ENCODE measurements around the gene INTS11. TPM values are rescaled to one million over a fixed set of nuclear protein-coding genes. Genes with fewer than 3 reads are reported as not detected.
"Not testable (repeated sequence)": the region's sequence is repeated elsewhere in the genome, so short reads cannot be mapped to it uniquely, and the experiment has no call there.

INTS11 gene
- total and polyA plus RNA-seq, 2 donors, result 45.9 to 134 TPM

DNA sequence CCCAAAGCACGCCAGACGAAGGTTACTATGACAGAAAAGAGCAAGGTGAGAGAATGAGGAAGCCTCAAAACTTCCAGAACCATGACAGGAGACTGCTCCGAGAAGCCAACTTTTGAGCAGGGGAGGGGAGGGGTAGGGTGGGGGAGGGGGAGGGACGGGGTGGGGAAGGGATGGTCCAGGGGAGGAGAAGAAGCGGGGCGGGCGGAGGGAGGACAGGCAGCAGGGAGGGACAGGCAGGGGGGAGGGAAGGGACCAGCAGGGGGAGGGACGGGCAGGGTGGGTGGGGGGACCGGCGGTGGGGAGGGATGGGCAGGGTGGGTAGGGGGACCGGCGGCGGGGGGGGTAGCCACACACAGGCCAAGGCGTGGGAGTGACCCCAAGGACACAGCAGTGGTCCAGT lies 2.0 kb downstream of the INTS11 start:
- peaks cover 2% of the 10 kb centered on the region for H3K4me1 ChIP-seq (ENCODE audit: insufficient read depth)
- no peak overlapping the region for H3K27ac ChIP-seq (ENCODE audit: low read depth)
- WGBS, result 82% methylated on average over 14 of the region's 14 CpGs

GRCh38 chr1:1321477-1321876 lies 3.0 kb downstream of the INTS11 start:
- 89% methylated on average over 8 of the region's 8 CpGs for WGBS

More for the DNA sequence above, 2.0 kb downstream of the INTS11 start:
- Histone ChIP-seq H3K4me3 (ENCODE audit: low read depth, low read length) (no peak overlapping the region), H3K36me3 (ENCODE audit: insufficient read depth) (no peaks in the 10 kb centered on the region)
- DNase-seq (ENCODE audit: extremely low spot score), result no peak

GRCh38 chr1:1320666-1321448 lies 3.6 kb downstream of the INTS11 start:
- Histone ChIP-seq H3K4me3 (ENCODE audit: low read depth, low read length) (no peak overlapping the region), H3K36me3 (ENCODE audit: insufficient read depth) (no peaks in the 10 kb centered on the region), H3K27ac (ENCODE audit: low read depth) (no peak overlapping the region), H3K4me1 (ENCODE audit: insufficient read depth) (peaks cover 2% of the 10 kb centered on the region)
- DNase-seq (ENCODE audit: extremely low spot score), result no peak
- 72% methylated on average over 23 of the region's 23 CpGs for WGBS

More at GRCh38 chr1:1321477-1321876, 3.0 kb downstream of the INTS11 start:
- Histone ChIP-seq H3K4me3 (ENCODE audit: low read depth, low read length) (no peak overlapping the region), H3K36me3 (ENCODE audit: insufficient read depth) (no peaks in the 10 kb centered on the region), H3K4me1 (ENCODE audit: insufficient read depth) (peaks cover 2% of the 10 kb centered on the region), H3K27ac (ENCODE audit: low read depth) (no peak overlapping the region)
- DNase-seq (ENCODE audit: extremely low spot score), result no peak

DNA sequence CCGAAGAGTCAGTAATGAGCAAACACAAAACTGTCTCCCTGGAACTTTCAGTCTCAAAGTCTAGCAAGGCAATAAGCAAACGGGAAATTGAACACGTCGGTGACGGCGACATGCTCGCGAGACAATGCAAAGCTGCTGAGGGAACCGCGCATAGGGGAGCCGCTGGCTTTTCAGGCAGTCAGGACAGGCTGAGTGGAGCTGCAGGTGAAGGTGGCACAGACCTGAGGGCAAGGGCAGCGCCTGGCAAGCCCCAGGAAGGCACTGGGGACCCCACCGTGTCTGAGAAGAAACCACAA lies 4.9 kb downstream of the INTS11 start:
- DNase-seq (ENCODE audit: extremely low spot score), result no peak
- H3K4me3 ChIP-seq (ENCODE audit: low read depth, low read length), result no peak overlapping the region
- H3K27ac ChIP-seq (ENCODE audit: low read depth), result no peak overlapping the region
- 87% methylated on average over 13 of the region's 13 CpGs for WGBS
- peaks cover 2% of the 10 kb centered on the region for H3K4me1 ChIP-seq (ENCODE audit: insufficient read depth)
- H3K36me3 ChIP-seq (ENCODE audit: insufficient read depth), result no peaks in the 10 kb centered on the region

DNA sequence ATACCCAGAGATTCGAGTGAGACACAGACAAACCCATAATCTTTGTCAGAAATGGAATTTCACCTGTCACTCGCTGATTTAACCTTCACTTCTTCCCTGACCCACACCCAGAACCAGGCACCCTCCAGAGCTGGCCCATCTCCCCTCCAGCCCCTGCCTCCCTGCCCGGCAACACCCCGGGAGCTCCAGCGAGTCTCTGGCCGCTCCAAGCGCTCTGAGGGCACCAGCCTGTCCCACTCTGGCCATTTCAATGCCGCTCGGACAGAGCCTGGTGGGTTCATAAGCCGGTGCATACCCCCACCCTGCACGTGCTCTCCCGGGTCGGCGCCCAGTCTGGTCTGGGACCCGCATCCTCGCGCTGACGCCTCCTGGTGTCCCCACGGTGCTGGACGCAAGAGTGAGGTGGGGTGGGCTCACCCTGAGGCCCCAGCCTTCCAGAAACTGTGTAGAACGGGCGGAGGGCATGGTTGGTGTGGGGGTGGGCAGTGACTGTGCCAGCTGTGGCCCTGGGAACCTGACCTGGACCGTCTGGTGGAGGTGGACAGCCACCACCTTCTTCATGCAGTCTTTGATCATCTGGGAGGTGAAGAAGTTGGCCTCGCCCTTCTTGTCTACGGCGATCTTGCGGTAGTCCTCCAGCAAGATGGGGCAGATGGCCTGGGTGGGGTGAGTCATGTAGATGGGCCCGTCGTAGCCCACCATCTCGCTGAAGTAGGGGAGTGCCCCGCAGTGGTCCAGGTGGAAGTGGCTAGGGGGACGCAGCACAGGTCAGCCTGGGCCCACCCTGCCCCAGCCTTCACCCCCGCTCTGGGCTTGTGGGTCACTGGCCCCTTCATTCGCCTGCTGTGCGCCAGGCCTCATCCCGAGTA lies 5.4 kb downstream of the INTS11 start:
- peaks cover 2% of the 10 kb centered on the region for H3K36me3 ChIP-seq (ENCODE audit: insufficient read depth)
- DNase-seq (ENCODE audit: extremely low spot score), result no peak
- H3K27ac ChIP-seq (ENCODE audit: low read depth), result peak overlapping the region; percentile 67
- 91% methylated on average over 36 of the region's 36 CpGs for WGBS
- H3K4me1 ChIP-seq (ENCODE audit: insufficient read depth), result peaks cover 2% of the 10 kb centered on the region
- no peak overlapping the region for H3K4me3 ChIP-seq (ENCODE audit: low read depth, low read length)

DNA sequence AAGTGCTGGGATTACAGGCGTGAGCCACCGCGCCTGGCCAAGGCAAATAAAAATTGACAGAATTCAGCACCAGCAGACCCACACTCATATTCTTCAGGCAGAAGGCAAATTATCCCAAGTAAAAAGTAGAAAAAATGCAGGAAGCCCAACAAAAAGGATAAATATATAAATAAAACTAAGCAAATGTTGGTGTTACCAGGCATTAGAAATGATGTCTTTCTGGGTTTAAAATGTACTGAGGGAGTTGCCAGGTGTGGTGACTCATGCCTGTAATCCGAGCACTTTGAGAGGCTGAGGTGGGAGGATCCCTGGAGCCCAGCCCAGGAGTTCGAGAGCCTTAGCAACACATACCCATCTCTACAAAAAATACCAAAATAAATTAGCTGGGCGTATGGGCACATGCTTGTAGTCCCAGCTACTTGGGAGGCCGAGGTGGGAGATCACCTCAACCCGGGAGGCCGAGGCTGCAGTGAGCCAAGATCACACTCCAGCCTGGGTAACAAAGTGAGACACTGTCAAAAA lies 6.3 kb downstream of the INTS11 start:
- peaks cover 2% of the 10 kb centered on the region for H3K4me1 ChIP-seq (ENCODE audit: insufficient read depth)
- H3K36me3 ChIP-seq (ENCODE audit: insufficient read depth), result peaks cover 2% of the 10 kb centered on the region
- peak; percentile 61 for DNase-seq (ENCODE audit: extremely low spot score)
- WGBS, result 40% methylated on average over 9 of the region's 9 CpGs
- no peak overlapping the region for H3K4me3 ChIP-seq (ENCODE audit: low read depth, low read length)
- no peak overlapping the region for H3K27ac ChIP-seq (ENCODE audit: low read depth)

DNA sequence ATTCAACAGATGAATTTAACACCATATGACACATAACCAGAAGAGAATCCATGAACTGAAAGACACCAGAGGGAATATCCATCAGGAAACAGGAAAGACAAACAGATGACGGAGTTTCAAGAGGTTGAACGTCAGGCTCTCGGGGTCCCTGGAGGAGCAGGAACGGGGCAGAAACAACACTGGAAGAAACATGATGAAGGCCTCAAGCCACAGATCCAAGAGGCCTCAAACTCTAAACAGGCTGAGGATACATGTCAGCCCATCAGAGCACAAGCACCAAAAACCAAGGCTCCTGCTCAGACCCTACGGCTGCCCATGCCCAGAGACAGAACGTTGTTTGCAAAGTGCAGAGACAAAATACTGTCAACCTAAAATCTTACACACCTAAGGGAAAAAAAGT lies 7.0 kb downstream of the INTS11 start:
- DNase-seq (ENCODE audit: extremely low spot score), result no peak
- Histone ChIP-seq H3K4me1 (ENCODE audit: insufficient read depth) (peaks cover 2% of the 10 kb centered on the region), H3K27ac (ENCODE audit: low read depth) (no peak overlapping the region), H3K36me3 (ENCODE audit: insufficient read depth) (peaks cover 5% of the 10 kb centered on the region), H3K4me3 (ENCODE audit: low read depth, low read length) (no peak overlapping the region)
- 87% methylated on average over 6 of the region's 6 CpGs for WGBS

DNA sequence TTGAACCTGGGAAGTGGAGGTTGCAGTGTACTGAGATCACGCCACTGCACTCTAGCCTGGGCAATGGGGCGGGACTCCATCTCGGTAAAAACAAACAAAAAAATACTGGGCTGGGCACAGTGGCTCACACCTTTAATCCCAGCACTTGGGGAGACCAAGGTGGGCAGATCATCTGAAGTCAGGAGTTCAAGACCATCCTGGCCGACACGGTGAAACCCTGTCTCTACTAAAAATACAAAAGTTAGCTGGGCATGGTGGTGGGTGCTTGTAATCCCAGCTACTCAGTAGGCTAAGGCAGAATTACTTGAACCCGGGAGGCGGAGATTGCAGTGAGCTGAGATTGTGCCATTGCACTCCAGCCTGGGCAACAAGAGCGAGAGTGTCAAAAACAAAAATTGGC lies 8.3 kb downstream of the INTS11 start:
- 91% methylated on average over 8 of the region's 8 CpGs for WGBS
- not testable (repeated sequence) for H3K27ac ChIP-seq (ENCODE audit: low read depth); H3K36me3 ChIP-seq (ENCODE audit: insufficient read depth); H3K4me3 ChIP-seq (ENCODE audit: low read depth, low read length); DNase-seq (ENCODE audit: extremely low spot score); H3K4me1 ChIP-seq (ENCODE audit: insufficient read depth)

DNA sequence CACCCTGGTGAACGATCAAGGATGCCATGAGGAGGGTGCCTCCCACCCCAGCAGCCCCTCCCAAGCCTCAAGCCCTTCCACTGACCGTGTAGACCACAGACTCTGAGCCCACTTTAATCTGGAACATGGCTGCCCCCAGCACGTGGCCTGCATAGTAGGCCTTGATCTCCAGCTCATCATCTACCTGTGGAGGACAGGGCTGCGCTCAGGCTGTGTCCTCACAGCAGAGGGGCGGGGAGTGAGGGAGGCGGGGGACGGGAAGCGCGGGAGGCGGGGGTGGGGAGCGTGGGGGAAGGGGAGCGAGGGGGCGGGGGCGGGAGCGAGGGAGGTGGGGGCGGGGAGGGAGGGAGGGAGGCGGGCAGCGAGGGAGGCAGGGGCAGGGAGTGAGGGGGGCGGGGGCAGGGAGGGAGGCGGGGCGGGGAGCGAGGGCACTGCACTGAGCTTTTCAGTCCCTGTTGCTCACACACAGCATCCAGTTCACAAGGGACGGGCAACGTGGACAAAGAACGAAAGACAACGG lies 9.0 kb downstream of the INTS11 start:
- WGBS, result 50% methylated on average over 25 of the region's 26 CpGs
- Histone ChIP-seq H3K36me3 (ENCODE audit: insufficient read depth) (peaks cover 7% of the 10 kb centered on the region), H3K27ac (ENCODE audit: low read depth) (no peak overlapping the region), H3K4me1 (ENCODE audit: insufficient read depth) (peaks cover 2% of the 10 kb centered on the region), H3K4me3 (ENCODE audit: low read depth, low read length) (no peak overlapping the region)
- DNase-seq (ENCODE audit: extremely low spot score), result no peak

GRCh38 chr1:1314678-1315335 lies 9.7 kb downstream of the INTS11 start:
- WGBS, result 88% methylated on average over 23 of the region's 23 CpGs
- Histone ChIP-seq H3K27ac (ENCODE audit: low read depth) (no peak overlapping the region), H3K4me3 (ENCODE audit: low read depth, low read length) (no peak overlapping the region), H3K4me1 (ENCODE audit: insufficient read depth) (peaks cover 2% of the 10 kb centered on the region), H3K36me3 (ENCODE audit: insufficient read depth) (peaks cover 7% of the 10 kb centered on the region)
- no peak for DNase-seq (ENCODE audit: extremely low spot score)

DNA sequence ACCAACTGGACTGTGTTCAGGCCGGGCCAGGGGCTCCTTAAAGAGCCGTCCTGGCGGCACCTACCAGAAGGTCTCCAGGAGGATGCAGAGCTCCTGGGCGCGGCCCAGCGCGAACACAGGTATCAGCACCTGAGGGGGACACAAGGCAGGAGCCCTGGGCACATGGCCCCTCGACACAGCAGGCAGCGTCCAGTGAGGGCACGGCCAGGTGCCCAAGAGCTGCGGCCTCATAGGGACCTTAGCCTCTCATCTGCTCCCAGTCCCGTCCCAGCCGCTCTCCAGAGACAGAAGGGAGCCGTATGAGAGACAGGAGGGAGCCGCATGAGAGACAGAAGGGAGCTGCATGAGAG lies 10.2 kb downstream of the INTS11 start:
- DNase-seq (ENCODE audit: extremely low spot score), result no peak
- 92% methylated on average over 15 of the region's 15 CpGs for WGBS
- Histone ChIP-seq H3K36me3 (ENCODE audit: insufficient read depth) (peaks cover 7% of the 10 kb centered on the region), H3K27ac (ENCODE audit: low read depth) (no peak overlapping the region), H3K4me1 (ENCODE audit: insufficient read depth) (peaks cover 2% of the 10 kb centered on the region), H3K4me3 (ENCODE audit: low read depth, low read length) (no peak overlapping the region)

- Histone ChIP-seq H3K4me3 (ENCODE audit: low read depth, low read length) (no peak overlapping the region), H3K36me3 (ENCODE audit: insufficient read depth) (peaks cover 7% of the 10 kb centered on the region), H3K4me1 (ENCODE audit: insufficient read depth) (no peaks in the 10 kb centered on the region), H3K27ac (ENCODE audit: low read depth) (no peak overlapping the region)
- no peak for DNase-seq (ENCODE audit: extremely low spot score)
- 91% methylated on average over 37 of the region's 37 CpGs for WGBS
Observed at GRCh38 chr1:1313500-1314236, 10.8 kb downstream of the INTS11 start.
